CD4-positive, alpha-beta T cell (primary cell): Measurements from ENCODE around the gene IGF1R. TPM values are rescaled to one million over a fixed set of nuclear protein-coding genes. Genes with fewer than 3 reads are reported as not detected.

ENCODE experiments used
- ATAC-seq: fragments of 200-7000 bp; cut with Tn5 transposase; one replicate; pipeline ENCODE4 v1.10.0; 2022; ENCODE audit warnings: mild to moderate bottlenecking; ENCODE audit not compliant: poor library complexity
- CTCF ChIA-PET: fragments of 350-600 bp; sonication (Branson Sonifier 250); formaldehyde crosslinking; loops from one replicate; lab custom pipeline; 2021; ENCODE audit warnings: antibody characterized with exemption, inconsistent platforms; lab: Charles Lee
- POLR2A ChIA-PET: fragments of 350-600 bp; sonication (Branson Sonifier 250); formaldehyde crosslinking; loops from one replicate; lab custom pipeline; 2021; ENCODE audit warnings: antibody characterized with exemption, inconsistent platforms; lab: Charles Lee
- DNase-seq, 14 experiments: peaks; one replicate each; pipeline ENCODE4 v3.0.0-alpha.2; 2013 to 2020; ENCODE audit warnings: mixed read lengths in 2 of 14
- H3K27ac ChIP-seq, 2 donors: one replicate each; pipeline versions ENCODE4 v1.5.1 to v1.7.0; 2013; ENCODE audit warnings: low read length in 2 of 2, low read depth in 1 of 2, mild to moderate bottlenecking in 1 of 2
- H3K27me3 ChIP-seq, 2 experiments: 1 replicate in 1 of 2; 2 replicates in 1 of 2; pipeline versions ENCODE4 v1.6.1 to v1.7.0; 2013; ENCODE audit warnings: low read length in 2 of 2, control low read depth in 1 of 2, mild to moderate bottlenecking in 1 of 2, moderate library complexity in 1 of 2; ENCODE audit not compliant: insufficient read depth in 2 of 2, control insufficient read depth in 1 of 2
- H3K36me3 ChIP-seq: one replicate; pipeline ENCODE4 v1.6.1; 2013; ENCODE audit warnings: low read length, control low read depth; ENCODE audit not compliant: insufficient read depth
- H3K4me1 ChIP-seq: one replicate; pipeline ENCODE4 v1.6.1; 2013; ENCODE audit warnings: low read length, control low read depth; ENCODE audit not compliant: insufficient read depth
- H3K4me3 ChIP-seq: one replicate; pipeline ENCODE4 v1.5.1; 2013; ENCODE audit warnings: mild to moderate bottlenecking, low read length, moderate library complexity
- H3K9me3 ChIP-seq, 2 experiments: 1 replicate in 1 of 2; 2 replicates in 1 of 2; pipeline versions ENCODE4 v1.6.1 to v1.7.0; 2013; ENCODE audit warnings: low read length in 2 of 2, mild to moderate bottlenecking in 2 of 2, control low read depth in 1 of 2, moderate library complexity in 1 of 2; ENCODE audit not compliant: control insufficient read depth in 1 of 2, insufficient read depth in 1 of 2
- H3K27ac Mint-ChIP-seq: one replicate; pipeline ENCODE4 v1.8.0; 2020; ENCODE audit warnings: mixed read lengths
- H3K27me3 Mint-ChIP-seq: one replicate; pipeline ENCODE4 v1.8.0; 2021; ENCODE audit warnings: mixed read lengths
- H3K36me3 Mint-ChIP-seq: one replicate; pipeline ENCODE4 v1.8.0; 2021; ENCODE audit warnings: low read depth, mixed read lengths
- H3K4me1 Mint-ChIP-seq: one replicate; pipeline ENCODE4 v1.8.0; 2021; ENCODE audit warnings: low read depth, mixed read lengths
- H3K4me3 Mint-ChIP-seq: one replicate; pipeline ENCODE4 v1.8.0; 2020; ENCODE audit warnings: mild to moderate bottlenecking, mixed read lengths
- H3K9me3 Mint-ChIP-seq: one replicate; pipeline ENCODE4 v1.8.0; 2020; ENCODE audit warnings: mixed read lengths
- CTCF ChIP-seq: fragments of 200-600 bp; IDR thresholded peaks from one replicate; pipeline ENCODE4 v1.8.0; 2022; ENCODE audit warnings: antibody characterized with exemption, mild to moderate bottlenecking
- intact Hi-C, 2 experiments: fragments of 100-400 bp; cut with DNase I in 1 of 2; cut with micrococcal nuclease in 1 of 2; formaldehyde crosslinking; loops; one replicate each; pipeline versions ENCODE4 v1.15.1 to v1.9.0; 2023 to 2025; cut with DNase I, micrococcal nuclease
- total RNA-seq, 174 experiments: library from RNA in 2 of 174; stranded (reverse) in 2 of 174; gene quantifications; one replicate each; pipeline ENCODE4 v1.2.3 and lab custom pipeline; 2021 to 2026

Gene IGF1R
- total RNA-seq, 2 experiments from 2014 or later, result 39.2 to 40.3 TPM

DNA sequence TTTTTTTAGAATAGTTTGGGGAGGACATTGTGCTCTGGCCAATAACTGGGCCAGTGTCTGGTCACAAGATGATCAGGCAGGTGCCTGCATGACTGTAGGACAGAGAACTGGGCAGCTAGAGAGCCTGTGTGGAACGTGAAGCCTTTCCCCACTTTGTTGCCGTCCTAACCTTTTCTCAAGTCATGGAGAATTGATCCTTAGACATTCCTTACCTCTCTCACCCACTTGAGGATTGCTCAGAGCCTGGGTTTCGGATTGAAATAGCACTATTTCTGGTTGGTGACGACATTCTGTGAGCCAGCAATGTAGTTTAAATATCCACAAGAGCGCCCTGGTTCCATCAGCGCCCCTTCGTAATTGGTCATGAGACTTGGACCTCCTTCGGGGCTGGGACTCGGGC lies 138.4 kb downstream of the IGF1R start:
- no peak overlapping the region for H3K27ac Mint-ChIP-seq

DNA sequence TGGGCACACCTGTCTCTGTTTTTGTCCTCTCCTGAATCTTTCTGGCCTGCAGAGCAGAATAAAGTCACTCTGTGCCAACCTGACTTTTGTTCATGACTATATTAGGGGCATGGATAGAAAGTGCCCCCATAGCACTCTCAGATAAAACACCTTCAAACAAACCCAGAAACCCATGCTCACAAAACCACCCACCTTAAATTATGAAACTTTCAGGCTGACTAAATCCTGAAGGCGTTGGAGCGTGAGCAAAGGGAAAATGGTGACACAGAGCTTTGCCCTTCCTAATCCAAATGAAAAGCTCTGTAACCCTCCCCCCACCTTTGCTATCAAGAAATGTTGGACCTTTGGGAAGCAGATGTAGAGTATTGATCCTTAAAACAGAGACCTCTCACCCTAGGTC lies 138.9 kb downstream of the IGF1R start:
- CTCF ChIA-PET, result no interaction called here
- H3K9me3 Mint-ChIP-seq, result no peaks in the 10 kb centered on the region
- no peaks in the 10 kb centered on the region for H3K36me3 ChIP-seq
- no peaks in the 10 kb centered on the region for H3K27me3 ChIP-seq
- POLR2A ChIA-PET, result no interaction called here
- peaks cover 31% of the 10 kb centered on the region for H3K4me1 ChIP-seq
- H3K4me3 ChIP-seq, result no peak overlapping the region
- no peaks in the 10 kb centered on the region for H3K27me3 Mint-ChIP-seq
- H3K36me3 Mint-ChIP-seq, result no peaks in the 10 kb centered on the region
- TF ChIP-seq CTCF, result no peak
- ATAC-seq (no peak), DNase-seq (no peak)
- H3K4me1 Mint-ChIP-seq, result peaks cover 69% of the 10 kb centered on the region
- intact Hi-C loops, result no loop called here
- H3K27ac ChIP-seq, result no peak overlapping the region
- H3K4me3 Mint-ChIP-seq, result no peak overlapping the region
- no peaks in the 10 kb centered on the region for H3K9me3 ChIP-seq
- H3K27ac Mint-ChIP-seq, result no peak overlapping the region

More for the DNA sequence above, 138.4 kb downstream of the IGF1R start:
- ATAC-seq, result no peak
- TF ChIP-seq CTCF, result no peak
- Mint-ChIP-seq H3K4me3 (no peak overlapping the region), H3K9me3 (no peaks in the 10 kb centered on the region), H3K27me3 (no peaks in the 10 kb centered on the region), H3K36me3 (no peaks in the 10 kb centered on the region), H3K4me1 (peaks cover 67% of the 10 kb centered on the region)
- intact Hi-C loops, result no loop called here
- Histone ChIP-seq H3K27ac (no peak overlapping the region), H3K4me1 (peaks cover 31% of the 10 kb centered on the region), H3K4me3 (no peak overlapping the region), H3K27me3 (no peaks in the 10 kb centered on the region), H3K9me3 (no peaks in the 10 kb centered on the region), H3K36me3 (no peaks in the 10 kb centered on the region)
- DNase-seq, result no peak
- POLR2A ChIA-PET, result no interaction called here
- CTCF ChIA-PET, result no interaction called here

DNA sequence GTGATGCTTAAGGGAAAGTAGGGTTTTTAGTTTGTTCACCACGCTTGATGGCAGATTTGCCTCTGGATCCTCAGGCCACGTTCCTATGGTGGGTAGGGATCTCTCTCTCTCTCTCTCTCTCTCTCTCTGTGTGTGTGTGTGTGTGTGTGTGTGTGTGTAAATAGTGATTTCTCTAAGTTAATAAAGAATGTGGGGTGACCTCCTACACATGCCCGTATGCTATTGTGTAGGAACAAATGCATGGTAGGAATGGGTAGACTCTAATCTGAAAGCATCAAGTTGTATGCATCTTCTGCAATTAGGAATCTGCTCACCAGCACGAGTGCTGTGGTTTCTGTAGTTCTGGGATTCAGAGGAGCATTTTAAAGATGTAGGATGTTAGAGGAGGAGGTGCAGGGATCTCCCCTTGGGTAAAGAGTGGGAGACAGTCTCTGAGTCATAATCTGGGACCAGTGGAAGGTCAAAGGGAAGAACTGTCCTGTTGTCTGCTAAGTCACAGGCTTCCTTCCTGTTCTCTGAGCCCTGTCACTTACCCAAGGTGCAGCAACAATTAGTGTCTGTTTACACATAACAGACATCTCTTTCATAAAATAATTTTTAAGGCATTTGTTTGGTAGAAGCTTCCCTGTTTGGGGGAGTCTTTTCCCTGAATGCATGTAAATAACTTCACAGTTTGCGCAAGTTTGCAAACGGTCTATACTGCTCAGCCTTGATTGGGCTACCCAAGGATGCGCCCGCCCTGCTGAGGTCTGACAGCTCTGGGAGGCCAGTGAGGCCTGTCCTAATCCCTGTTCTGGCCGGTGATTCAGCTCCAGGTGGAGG lies 139.8 kb downstream of the IGF1R start:
- H3K27me3 Mint-ChIP-seq, result no peaks in the 10 kb centered on the region
- H3K27ac Mint-ChIP-seq, result no peak overlapping the region
- TF ChIP-seq CTCF, result no peak
- no peaks in the 10 kb centered on the region for H3K36me3 Mint-ChIP-seq
- no peaks in the 10 kb centered on the region for H3K9me3 Mint-ChIP-seq
- H3K27me3 ChIP-seq, result no peaks in the 10 kb centered on the region
- intact Hi-C loops, result no loop called here
- H3K4me1 Mint-ChIP-seq, result peaks cover 75% of the 10 kb centered on the region
- DNase-seq (peak in 1 of 14 experiments; percentile 7), ATAC-seq (no peak)
- CTCF ChIA-PET, result no interaction called here
- POLR2A ChIA-PET, result no interaction called here
- H3K9me3 ChIP-seq, result no peaks in the 10 kb centered on the region
- H3K27ac ChIP-seq, result no peak overlapping the region
- H3K36me3 ChIP-seq, result no peaks in the 10 kb centered on the region
- peaks cover 31% of the 10 kb centered on the region for H3K4me1 ChIP-seq
- H3K4me3 Mint-ChIP-seq, result no peak overlapping the region
- H3K4me3 ChIP-seq, result no peak overlapping the region
